NCI-H128 (cell line): ENCODE results near the gene ST6GAL2.

Experiments
- DNase-seq: peaks from one replicate; lab custom pipeline; 2025; ENCODE audit not compliant: unreplicated experiment; lab: John Stamatoyannopoulos, UW

Gene ST6GAL2

GRCh38 chr2:106866641-106867040 lies 19.3 kb downstream of the ST6GAL2 start:
- no peak for DNase-seq

- no peak for DNase-seq
These were observed 21.9 kb downstream of the ST6GAL2 start for GRCh38 chr2:106864051-106864450.

GRCh38 chr2:106863387-106863786 lies 22.6 kb downstream of the ST6GAL2 start:
- no peak for DNase-seq

GRCh38 chr2:106859498-106859897 lies 26.5 kb downstream of the ST6GAL2 start:
- no peak for DNase-seq

- no peak for DNase-seq
These were observed 27.2 kb downstream of the ST6GAL2 start for GRCh38 chr2:106858810-106859209.

- DNase-seq: no peak
These were observed 28.0 kb downstream of the ST6GAL2 start for GRCh38 chr2:106857882-106858478.

GRCh38 chr2:106853631-106854030 lies 32.3 kb downstream of the ST6GAL2 start:
- DNase-seq: no peak

GRCh38 chr2:106851881-106852501 lies 34.0 kb downstream of the ST6GAL2 start:
- DNase-seq: no peak

GRCh38 chr2:106851087-106851874 lies 34.7 kb downstream of the ST6GAL2 start:
- no peak for DNase-seq

- DNase-seq: no peak
These were observed 36.7 kb downstream of the ST6GAL2 start for GRCh38 chr2:106849253-106849652.

- DNase-seq: no peak
These were observed 38.6 kb downstream of the ST6GAL2 start for GRCh38 chr2:106847366-106847765.

GRCh38 chr2:106845716-106846115 lies 40.3 kb downstream of the ST6GAL2 start:
- DNase-seq: no peak

- no peak for DNase-seq
These were observed 42.1 kb downstream of the ST6GAL2 start for GRCh38 chr2:106843910-106844250.

- DNase-seq: no peak
These were observed 42.7 kb downstream of the ST6GAL2 start for GRCh38 chr2:106843001-106843909.

- DNase-seq: no peak
These were observed 43.9 kb downstream of the ST6GAL2 start for GRCh38 chr2:106841886-106842645.

GRCh38 chr2:106840818-106841217 lies 45.1 kb downstream of the ST6GAL2 start:
- no peak for DNase-seq

- no peak for DNase-seq
These were observed 45.9 kb downstream of the ST6GAL2 start for GRCh38 chr2:106839849-106840595.

- DNase-seq: no peak
These were observed 52.7 kb downstream of the ST6GAL2 start for GRCh38 chr2:106833256-106833655.

- DNase-seq: no peak
These were observed 54.0 kb downstream of the ST6GAL2 start for GRCh38 chr2:106831816-106832569.
